Hepatocyte (in vitro differentiated cells): ENCODE data around the gene CNPY4. TPM values are rescaled to one million over a fixed set of nuclear protein-coding genes. Genes with fewer than 3 reads are reported as not detected.

Experiments used
- DNase-seq: peaks from one replicate; pipeline ENCODE4 v3.0.0-alpha.2; 2016; ENCODE audit warnings: low spot score
- H2AFZ ChIP-seq: fragments of 200-600 bp; sonication (generic); 2 replicates; pipeline ENCODE4 v1.6.0; 2016; ENCODE audit warnings: antibody characterized with exemption, mild to moderate bottlenecking
- H3K27ac ChIP-seq: fragments of 200-600 bp; sonication (generic); 2 replicates; pipeline ENCODE4 v1.5.1; 2016; ENCODE audit warnings: mild to moderate bottlenecking
- H3K27me3 ChIP-seq: fragments of 200-600 bp; sonication (generic); 2 replicates; pipeline ENCODE4 v1.6.1; 2016
- H3K36me3 ChIP-seq: fragments of 200-600 bp; sonication (generic); replicated peaks from 2 replicates; pipeline ENCODE4 v1.5.1; 2016; ENCODE audit warnings: low read depth; ENCODE audit not compliant: insufficient read depth
- H3K4me1 ChIP-seq: fragments of 200-600 bp; sonication (generic); 2 replicates; pipeline ENCODE4 v1.5.1; 2016; ENCODE audit warnings: mild to moderate bottlenecking, moderate library complexity; ENCODE audit not compliant: insufficient read depth
- H3K4me2 ChIP-seq: fragments of 200-600 bp; sonication (generic); 2 replicates; pipeline ENCODE4 v1.6.0; 2016
- H3K4me3 ChIP-seq: fragments of 200-600 bp; sonication (generic); 2 replicates; pipeline ENCODE4 v1.5.1; 2016; ENCODE audit warnings: mild to moderate bottlenecking
- H3K79me2 ChIP-seq: fragments of 200-600 bp; sonication (generic); 2 replicates; pipeline ENCODE4 v1.6.0; 2017; ENCODE audit warnings: mild to moderate bottlenecking
- H3K9me2 ChIP-seq: fragments of 200-600 bp; sonication (generic); replicated peaks from 2 replicates; pipeline ENCODE4 v1.6.0; 2017; ENCODE audit warnings: mild to moderate bottlenecking; ENCODE audit not compliant: insufficient read depth
- H3K9me3 ChIP-seq: fragments of 200-600 bp; sonication (generic); 2 replicates; pipeline ENCODE4 v1.5.1; 2016; ENCODE audit warnings: low read depth, mild to moderate bottlenecking
- H4K20me1 ChIP-seq: fragments of 200-600 bp; sonication (generic); 2 replicates; pipeline ENCODE4 v1.6.0; 2016; ENCODE audit warnings: mild to moderate bottlenecking; ENCODE audit not compliant: insufficient read depth, poor library complexity, severe bottlenecking
- EZH2 ChIP-seq: fragments of 200-600 bp; sonication (generic); IDR thresholded peaks from 2 replicates; pipeline ENCODE4 v1.6.1; 2016; ENCODE audit warnings: antibody characterized with exemption, mild to moderate bottlenecking, borderline replicate concordance
- EZH2phosphoT487 ChIP-seq: fragments of 200-600 bp; sonication (generic); IDR thresholded peaks from one replicate; pipeline ENCODE4 v1.6.1; 2018; ENCODE audit warnings: antibody characterized with exemption, mild to moderate bottlenecking, low read depth, moderate library complexity; ENCODE audit not compliant: unreplicated experiment, severe bottlenecking
- WGBS: methylation state at CpG from one replicate; pipeline ENCODE4 v1.1.6; 2016; ENCODE audit warnings: low lambda C conversion rate; ENCODE audit errors: missing lambda C conversion rate; 5-methylcytosine and 5-hydroxymethylcytosine counted together
- polyA plus RNA-seq: library from polyadenylated mRNA; unstranded; fragments of >200 nt; fragmentation: Nextera tagmentation; extraction: Ambion mirVana; gene quantifications from 2 replicates; pipeline ENCODE4 v1.2.1, GENCODE V29; 2016
- total RNA-seq: library from RNA; depleted of rRNA; stranded (reverse); fragments of >200 nt; gene quantifications from 2 replicates; pipeline ENCODE4 v1.2.3, GENCODE V29; 2014
- TF ChIP-seq, protein P1 (sequence below): fragments of 200-600 bp; sonication (generic); IDR thresholded peaks from 2 replicates; pipeline ENCODE4 v1.5.1; 2016; ENCODE audit warnings: antibody characterized with exemption, mild to moderate bottlenecking; ENCODE audit not compliant: poor library complexity

The CNPY4 gene
- total and polyA plus RNA-seq, 2 experiments from 2014 or later: 27.4 to 28.1 TPM

DNA sequence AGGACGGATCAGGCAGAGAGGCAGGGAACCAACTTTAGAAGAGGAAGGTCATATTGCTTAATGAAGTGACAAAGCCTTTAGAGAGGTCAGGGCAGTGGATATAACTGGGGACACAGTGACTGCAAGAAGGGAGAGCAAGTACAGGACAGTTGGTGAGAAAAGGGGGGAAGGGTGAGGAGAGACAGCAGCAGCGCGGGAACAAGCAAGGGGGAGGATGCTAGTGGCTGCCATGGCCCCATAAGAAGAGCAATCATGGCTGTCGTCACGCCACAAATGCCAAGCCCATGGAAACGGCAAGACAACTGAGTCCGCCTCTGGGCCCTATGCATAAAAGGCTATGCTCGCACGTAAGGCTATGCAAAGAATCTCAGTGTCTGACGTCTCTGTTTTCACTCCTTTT lies 47.0 kb upstream of the CNPY4 start:
- Histone ChIP-seq H3K9me2 (no peaks in the 10 kb centered on the region), H2AFZ (no peak overlapping the region), H3K27me3 (no peaks in the 10 kb centered on the region), H3K27ac (no peak overlapping the region), H3K4me3 (no peak overlapping the region), H3K79me2 (peaks cover 48% of the 10 kb centered on the region), H3K36me3 (peaks cover 54% of the 10 kb centered on the region), H3K4me2 (no peak overlapping the region), H3K9me3 (peaks cover 47% of the 10 kb centered on the region), H4K20me1 (no peaks in the 10 kb centered on the region), H3K4me1 (peaks cover 2% of the 10 kb centered on the region)
- no peak for DNase-seq
- 98% methylated on average over 10 of the region's 10 CpGs for WGBS
- TF ChIP-seq, protein P1, sequence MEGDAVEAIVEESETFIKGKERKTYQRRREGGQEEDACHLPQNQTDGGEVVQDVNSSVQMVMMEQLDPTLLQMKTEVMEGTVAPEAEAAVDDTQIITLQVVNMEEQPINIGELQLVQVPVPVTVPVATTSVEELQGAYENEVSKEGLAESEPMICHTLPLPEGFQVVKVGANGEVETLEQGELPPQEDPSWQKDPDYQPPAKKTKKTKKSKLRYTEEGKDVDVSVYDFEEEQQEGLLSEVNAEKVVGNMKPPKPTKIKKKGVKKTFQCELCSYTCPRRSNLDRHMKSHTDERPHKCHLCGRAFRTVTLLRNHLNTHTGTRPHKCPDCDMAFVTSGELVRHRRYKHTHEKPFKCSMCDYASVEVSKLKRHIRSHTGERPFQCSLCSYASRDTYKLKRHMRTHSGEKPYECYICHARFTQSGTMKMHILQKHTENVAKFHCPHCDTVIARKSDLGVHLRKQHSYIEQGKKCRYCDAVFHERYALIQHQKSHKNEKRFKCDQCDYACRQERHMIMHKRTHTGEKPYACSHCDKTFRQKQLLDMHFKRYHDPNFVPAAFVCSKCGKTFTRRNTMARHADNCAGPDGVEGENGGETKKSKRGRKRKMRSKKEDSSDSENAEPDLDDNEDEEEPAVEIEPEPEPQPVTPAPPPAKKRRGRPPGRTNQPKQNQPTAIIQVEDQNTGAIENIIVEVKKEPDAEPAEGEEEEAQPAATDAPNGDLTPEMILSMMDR: no peak
- no peak for TF ChIP-seq EZH2
- TF ChIP-seq EZH2phosphoT487: no peak

DNA sequence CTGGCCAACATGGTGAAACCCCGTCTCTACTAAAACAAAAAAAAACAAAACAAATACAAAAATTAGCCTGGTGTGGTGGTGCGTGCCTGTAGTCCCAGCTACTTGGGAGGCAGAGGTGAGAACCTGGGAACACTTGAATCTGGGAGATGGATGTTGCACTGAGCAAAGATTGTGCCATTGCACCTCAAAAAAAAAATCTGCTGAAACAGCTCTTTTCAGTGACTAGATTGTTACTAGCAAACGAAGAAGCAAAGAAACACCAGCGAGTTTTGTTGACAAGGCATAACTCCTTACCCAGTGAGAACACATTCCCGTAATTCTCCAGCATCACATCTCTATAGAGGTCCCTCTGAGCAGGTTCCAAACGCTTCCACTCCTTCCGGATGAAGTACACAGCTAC lies 44.6 kb upstream of the CNPY4 start:
- WGBS: 98% methylated on average over 7 of the region's 7 CpGs
- DNase-seq: no peak
- Histone ChIP-seq H2AFZ (no peak overlapping the region), H4K20me1 (peaks cover 13% of the 10 kb centered on the region), H3K79me2 (peaks cover 71% of the 10 kb centered on the region), H3K4me3 (no peak overlapping the region), H3K9me3 (peaks cover 44% of the 10 kb centered on the region), H3K36me3 (peaks cover 54% of the 10 kb centered on the region), H3K27ac (no peak overlapping the region), H3K27me3 (no peaks in the 10 kb centered on the region), H3K9me2 (no peaks in the 10 kb centered on the region), H3K4me1 (peaks cover 20% of the 10 kb centered on the region), H3K4me2 (no peak overlapping the region)
- no peak for TF ChIP-seq EZH2phosphoT487
- TF ChIP-seq, protein P1: no peak
- no peak for TF ChIP-seq EZH2

DNA sequence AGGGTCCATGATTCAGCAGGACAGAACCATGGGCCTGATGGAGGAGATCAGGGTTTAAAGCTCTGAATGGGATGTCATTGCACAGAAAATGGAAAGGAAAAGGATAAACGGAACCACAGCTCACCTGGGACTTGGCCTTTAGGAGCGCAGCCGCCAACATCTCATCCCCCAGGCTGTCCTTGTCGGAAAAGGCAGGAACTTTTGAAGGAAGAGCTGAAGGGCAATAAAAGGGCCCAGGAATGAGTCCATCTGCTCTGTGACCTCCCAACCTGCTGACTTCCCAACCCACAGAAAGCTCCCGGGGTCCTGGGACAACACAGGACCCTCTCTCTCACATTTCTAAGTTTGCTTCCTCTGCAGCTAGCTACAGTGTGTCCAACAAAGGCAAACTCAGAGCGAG lies 44.0 kb upstream of the CNPY4 start:
- Histone ChIP-seq H3K9me2 (no peaks in the 10 kb centered on the region), H3K36me3 (peaks cover 54% of the 10 kb centered on the region), H3K27ac (no peak overlapping the region), H4K20me1 (peaks cover 17% of the 10 kb centered on the region), H3K4me3 (no peak overlapping the region), H2AFZ (no peak overlapping the region), H3K79me2 (peaks cover 75% of the 10 kb centered on the region), H3K27me3 (no peaks in the 10 kb centered on the region), H3K9me3 (peaks cover 38% of the 10 kb centered on the region), H3K4me1 (peaks cover 25% of the 10 kb centered on the region), H3K4me2 (no peak overlapping the region)
- 96% methylated on average over 6 of the region's 6 CpGs for WGBS
- TF ChIP-seq EZH2phosphoT487 (no peak), EZH2 (no peak)
- TF ChIP-seq, protein P1: no peak
- no peak for DNase-seq

DNA sequence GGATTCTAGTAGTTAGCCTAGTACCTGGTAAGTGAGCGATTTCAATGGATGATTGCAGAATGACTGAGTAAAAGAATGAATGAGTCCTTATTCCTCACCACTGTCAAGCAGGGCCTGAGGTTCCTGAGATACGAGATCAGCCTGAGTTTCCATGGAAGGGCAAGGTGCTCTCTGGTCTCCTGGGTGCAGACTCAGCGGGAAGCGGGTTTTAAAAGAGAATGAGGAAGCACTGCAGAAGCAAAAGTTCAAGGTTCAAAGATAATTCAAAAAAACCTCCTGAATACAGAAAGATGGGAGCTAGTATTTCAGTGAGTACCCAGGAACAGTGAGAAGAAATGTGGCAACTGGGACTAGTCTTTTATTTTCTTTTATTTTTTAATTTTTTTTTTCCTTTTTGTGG lies 42.2 kb upstream of the CNPY4 start:
- 85% methylated on average over 4 of the region's 4 CpGs for WGBS
- peak overlapping the region; percentile 90 for H3K4me2 ChIP-seq
- peak overlapping the region; percentile 92 for H3K27ac ChIP-seq

More for the DNA sequence above, 42.2 kb upstream of the CNPY4 start:
- H3K9me2 ChIP-seq: no peaks in the 10 kb centered on the region
- peaks cover 36% of the 10 kb centered on the region for H3K36me3 ChIP-seq
- H3K4me1 ChIP-seq: peaks cover 30% of the 10 kb centered on the region
- H3K27me3 ChIP-seq: no peaks in the 10 kb centered on the region
- TF ChIP-seq EZH2: no peak
- TF ChIP-seq EZH2phosphoT487: no peak
- TF ChIP-seq, protein P1: no peak
- peaks cover 17% of the 10 kb centered on the region for H4K20me1 ChIP-seq
- no peak for DNase-seq
- H3K4me3 ChIP-seq: no peak overlapping the region
- H3K9me3 ChIP-seq: peaks cover 20% of the 10 kb centered on the region
- no peak overlapping the region for H2AFZ ChIP-seq
- peaks cover 79% of the 10 kb centered on the region for H3K79me2 ChIP-seq
